Activated T-cell treated with anti-CD3 and anti-CD28 coated beads for 48 hours (primary cell): Measurements from ENCODE around the gene ZBTB9.

Experiments used
- DNase-seq: peaks from one replicate; pipeline ENCODE4 v3.0.0-alpha.2; 2020; ENCODE audit warnings: low read depth

The ZBTB9 gene

DNA sequence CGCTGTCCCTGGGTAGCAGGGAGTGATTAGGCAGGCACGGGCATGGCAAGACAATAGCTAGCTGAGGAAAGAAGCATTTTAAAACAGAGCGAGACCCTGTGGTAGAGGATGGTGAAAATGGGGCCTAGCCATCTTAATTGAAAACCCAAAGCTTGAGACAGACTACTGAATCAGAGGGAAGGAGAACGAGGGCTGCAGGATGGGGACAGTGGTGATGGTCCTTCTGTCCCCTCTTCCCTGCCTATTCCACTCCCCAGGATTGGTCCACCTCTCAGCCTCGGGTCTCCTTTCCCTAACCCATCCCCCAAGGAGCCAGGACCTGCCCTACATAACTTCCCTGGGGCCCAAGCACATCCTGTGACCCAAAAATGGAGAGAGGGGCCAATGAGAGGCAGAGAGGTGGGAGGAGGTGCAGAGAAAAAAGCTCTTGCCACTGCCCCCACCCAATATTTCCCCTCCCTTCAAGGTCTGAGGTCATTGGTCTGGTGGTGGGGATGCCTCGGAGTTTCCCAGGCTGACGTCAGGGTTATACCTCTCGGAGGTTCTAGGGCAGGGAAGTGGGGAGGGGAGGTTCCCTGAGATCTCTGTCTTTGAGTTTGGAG, 35.6 kb upstream of the ZBTB9 start:
- DNase-seq = no peak

DNA sequence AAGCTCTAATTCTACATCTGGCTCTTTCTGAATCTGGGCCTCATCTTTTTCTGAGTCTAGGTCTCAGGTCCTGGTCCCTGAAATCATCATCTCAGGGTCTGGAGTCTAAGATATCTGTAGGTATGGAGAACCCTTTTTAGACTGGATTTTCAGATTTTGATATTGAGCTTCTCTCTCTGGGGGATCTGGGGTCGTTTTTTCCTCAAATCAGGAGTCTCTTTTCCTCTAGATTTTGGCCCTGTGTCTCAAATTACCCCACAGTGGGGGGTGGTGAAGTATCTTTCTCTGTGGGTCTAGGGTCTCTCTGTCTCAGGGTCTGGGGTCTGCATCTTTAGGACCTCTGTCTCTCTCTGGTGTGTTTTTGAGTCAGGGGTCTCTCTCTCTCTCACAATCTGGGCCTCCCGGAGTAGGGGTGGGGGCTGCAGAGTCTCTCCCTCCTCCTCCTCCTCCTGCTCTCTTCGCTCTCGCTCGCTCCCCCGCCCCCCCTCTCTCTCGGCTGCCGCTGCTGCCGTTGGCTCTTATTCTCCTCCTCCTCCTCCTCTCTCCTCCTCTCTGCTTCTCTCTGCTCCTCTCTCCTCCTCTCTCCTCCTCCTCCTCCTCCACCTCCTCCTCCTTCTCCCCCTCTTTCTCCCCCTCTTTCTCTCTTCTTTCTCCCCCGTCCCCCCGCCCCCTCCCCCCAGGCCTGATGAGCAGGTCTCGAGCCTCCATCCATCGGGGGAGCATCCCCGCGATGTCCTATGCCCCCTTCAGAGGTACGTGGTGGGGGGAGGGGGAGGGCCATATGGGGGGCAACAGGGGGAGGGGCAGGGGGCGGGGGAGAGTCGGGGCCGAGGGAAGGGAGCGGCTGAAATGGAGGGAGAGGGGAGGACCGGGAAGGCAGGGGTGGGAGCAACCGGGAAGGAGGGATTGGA, 34.5 kb upstream of the ZBTB9 start, which contains the start of gene SYNGAP1:
Gene SYNGAP1, plus strand, starts transcription at position 486 of the 911 bp plus-strand sequence. Its CDS starts 200 bp downstream, at position 686.
- no peak for DNase-seq

DNA sequence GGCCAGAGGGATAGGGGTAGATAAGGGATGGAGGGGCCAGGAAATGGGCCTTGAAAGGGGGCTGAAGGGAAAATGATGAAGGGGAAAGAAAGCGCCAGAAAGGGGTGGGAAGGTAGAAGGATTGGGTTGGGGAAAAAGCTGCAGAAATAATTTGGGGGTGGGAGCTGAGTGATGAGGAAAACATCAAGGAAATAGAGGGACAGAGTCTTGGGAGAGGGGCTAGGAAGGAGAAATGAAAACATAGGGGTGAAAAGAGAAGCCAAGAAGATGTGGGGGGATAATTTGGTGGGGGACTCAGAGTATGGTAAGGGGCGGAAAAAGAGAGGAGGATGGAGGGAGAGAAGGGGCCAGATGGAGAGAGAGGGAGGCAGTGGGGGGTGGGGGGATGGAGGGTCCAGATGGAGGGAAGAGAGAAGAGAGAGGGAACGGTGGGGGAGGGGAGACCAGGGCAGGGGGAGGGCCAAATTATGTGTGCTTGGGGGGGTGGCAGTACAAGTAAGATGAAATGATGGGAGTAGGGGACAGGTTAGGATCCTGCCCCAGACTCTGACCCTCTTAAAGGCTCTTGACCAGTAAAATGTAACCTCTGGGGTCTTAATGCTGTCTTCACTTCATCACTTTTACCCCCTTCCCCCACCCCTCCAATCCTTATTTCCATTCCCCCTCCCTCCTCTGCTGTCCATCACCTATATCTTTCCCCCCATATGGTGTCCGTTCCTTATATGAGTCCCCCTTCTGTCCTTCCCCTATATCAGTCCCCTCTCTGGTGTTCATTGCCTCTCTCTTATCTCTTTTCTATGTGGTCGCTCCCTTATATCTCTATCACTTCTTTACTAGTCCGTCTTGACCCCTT, 33.7 kb upstream of the ZBTB9 start:
- no peak for DNase-seq

DNA sequence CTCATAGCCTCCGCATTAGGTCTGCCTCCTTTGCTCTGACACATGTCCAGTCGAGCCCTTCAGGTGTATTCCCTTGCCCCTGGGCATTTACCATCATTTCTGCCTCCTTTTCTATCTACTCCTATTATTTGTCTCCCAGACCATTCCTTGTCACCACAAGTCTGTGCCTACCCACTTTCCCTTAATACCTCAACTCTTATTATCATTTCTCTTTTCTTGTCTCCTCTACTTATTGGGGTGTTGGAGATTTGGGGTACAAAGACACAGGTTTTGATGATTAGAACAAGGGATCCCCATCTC, 33.1 kb upstream of the ZBTB9 start:
- DNase-seq = no peak

DNA sequence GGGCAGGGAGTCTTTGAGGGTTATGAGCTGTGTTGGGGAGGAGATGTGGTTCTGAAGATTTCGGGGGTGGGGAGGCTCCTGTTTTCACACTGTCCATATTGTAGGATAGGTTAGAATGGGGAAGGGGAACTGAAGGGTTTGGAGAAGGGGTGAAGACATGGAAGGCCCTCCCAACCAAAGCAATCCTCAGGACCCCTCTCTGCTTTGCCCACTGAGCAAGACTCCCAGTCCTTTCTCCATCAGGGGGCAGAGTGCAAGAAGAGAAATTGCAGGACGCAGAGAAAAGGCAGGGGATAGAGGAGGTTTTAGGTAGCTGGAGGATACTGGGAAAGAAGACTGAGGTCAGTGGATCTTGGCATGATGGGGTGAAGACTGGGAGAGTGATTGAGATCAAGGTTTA, 30.6 kb upstream of the ZBTB9 start:
- DNase-seq = no peak

DNA sequence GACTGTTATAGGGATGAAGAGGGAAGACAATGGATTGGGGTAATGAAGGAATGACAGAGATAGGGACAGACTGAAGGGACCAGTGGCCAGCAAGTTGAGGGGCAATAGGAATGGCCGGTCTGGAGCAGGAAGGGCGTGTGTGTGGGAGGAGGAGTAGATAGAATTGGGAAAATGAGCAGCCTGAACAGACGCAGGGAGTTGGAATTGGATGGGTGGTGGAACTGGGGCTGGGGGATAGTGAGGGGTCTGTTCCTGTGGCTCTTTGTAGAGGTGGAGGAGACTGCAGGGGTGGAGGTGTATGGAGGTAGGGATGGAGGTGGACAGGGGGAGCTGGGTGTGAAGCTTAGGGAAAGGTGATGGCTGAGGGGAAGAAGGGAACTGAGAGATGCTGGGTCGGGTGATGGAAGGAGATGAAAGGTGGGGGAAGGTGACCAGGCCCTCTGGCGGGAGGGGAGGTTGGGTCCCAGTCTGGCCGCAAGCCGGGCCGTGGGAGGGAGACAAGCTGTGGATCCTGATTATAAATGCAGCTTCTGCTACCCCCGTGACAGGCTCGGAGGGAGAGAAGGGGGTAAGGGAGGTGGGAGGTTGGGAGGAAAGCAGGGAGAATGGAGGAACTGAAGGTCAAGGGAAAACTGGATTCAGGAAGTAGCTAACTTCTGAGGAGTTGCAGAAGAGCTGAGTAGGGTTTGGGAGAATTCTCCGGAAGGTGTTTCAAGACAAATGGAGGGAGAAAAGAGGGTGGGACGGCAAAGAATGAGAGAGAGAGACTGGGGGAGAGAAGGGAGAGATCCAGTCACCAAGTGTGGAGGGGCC, 29.3 kb upstream of the ZBTB9 start:
- no peak for DNase-seq

DNA sequence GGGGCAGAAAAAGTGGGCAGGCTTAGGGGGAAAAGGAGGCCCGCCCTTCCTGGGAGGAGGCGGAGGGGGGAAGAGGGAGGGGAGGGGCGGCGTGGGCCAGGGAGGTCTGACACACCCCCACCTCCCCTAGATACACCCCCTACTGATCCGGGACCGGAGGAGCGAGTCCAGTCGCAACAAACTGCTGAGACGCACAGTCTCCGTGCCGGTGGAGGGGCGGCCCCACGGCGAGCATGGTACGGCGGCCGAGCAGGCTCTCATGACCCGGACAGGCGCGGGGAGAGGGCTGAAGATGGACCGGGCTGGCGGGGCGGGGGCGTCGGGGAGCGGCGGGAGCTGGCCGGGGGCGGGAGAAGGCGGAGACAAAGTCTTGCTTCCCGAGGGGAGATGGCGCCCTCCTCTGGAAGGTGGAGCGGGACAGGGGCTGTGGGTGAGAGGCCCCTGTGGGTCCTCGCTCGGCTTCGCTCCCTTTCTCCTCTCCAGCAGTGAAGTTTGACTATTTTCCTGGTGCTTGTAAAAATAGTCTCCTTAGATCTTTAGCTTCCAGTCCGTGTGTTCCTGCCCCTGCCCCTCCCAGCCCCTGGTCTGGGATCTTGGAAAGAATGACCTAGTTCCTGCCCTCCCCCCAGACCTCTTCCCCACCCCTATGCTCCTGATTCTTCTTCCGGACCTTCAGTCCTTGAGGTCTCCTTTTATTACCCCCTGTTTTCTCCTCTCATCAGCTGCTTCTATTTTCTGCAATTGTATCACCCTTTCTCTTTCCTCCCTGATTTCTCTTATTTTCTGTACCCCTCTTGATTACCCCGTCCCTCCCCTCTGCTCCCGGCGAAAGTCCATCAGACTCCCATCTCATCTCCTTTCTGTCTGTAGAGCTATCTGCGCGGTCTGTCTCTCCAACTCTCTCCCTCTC, 28.5 kb upstream of the ZBTB9 start:
- peak; percentile 80 for DNase-seq

DNA sequence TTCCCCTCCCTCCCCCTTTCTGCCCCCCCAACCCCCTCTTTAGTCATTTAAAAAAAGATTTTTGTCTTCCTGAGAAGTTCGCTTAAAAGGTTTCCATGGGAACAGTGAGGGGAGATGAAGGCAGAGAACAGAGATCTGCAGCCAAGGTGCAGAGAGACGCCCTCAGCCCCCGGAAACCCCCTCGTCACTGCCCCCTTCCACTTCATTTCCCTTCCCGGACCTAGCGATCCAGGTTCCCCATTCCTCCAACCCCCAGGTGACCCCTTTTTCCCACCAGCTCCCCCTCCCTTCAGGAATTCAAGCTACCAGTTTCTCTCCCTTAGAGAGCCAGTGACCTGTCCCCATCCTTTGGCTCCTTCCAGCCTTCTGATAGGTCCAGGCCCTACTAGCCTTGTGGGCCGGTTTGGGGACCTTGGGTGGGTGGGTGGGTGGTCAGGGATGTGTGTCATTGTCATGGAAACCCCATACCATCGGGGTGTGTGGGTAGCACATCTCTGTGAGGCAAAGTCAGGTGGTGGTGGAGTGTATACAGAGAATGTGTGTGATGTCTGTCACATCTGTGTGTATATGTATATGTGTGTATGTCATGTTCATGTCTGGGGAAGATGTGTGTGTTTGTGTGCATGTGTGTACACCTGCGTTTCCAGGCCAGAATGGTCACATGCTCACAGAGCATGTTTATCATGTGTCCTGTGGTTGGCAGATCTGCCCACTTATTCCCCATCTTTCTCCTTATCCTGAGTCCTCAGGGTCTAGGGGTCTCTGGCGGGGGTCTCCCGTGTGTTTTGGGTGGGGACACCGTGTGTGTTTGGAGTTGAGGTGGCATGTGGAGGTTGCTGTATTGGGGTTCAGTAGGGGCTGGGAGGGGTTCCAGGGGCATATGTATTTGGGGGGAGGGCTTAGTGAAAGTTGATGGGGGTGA, 27.5 kb upstream of the ZBTB9 start:
- no peak for DNase-seq

DNA sequence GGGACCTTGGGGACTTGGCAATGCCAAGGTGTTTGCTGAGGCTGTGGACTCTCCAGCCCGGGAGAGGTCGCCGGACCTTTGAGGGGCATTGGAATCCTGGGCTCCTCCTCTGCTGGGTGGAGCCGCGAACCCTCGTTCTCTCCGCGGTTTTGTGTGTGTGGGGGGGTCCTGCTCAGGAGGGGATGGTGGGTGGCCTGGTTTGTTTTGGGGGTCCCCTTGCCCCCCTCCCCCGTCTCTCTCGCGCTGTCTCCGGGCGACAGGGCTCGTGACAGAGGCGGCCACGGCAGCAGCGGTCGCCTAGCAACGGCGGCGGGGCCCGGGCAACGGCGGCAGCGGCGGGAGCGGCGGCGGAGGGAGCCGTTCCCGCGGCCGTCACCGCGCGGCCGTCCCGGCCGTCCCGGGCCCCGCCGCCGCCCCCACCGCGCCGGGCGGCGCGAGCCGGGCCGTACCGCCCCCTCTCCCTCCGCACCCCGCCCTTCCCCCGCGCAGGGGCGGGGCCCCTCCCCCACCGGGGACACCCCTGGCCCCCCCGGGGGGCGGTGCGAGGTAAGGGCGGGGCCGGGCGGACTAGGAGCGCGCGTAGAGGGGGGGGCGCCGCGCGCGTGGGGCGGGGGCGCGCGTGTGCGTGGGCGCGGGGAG, 26.7 kb upstream of the ZBTB9 start:
- DNase-seq = peak; percentile 51

DNA sequence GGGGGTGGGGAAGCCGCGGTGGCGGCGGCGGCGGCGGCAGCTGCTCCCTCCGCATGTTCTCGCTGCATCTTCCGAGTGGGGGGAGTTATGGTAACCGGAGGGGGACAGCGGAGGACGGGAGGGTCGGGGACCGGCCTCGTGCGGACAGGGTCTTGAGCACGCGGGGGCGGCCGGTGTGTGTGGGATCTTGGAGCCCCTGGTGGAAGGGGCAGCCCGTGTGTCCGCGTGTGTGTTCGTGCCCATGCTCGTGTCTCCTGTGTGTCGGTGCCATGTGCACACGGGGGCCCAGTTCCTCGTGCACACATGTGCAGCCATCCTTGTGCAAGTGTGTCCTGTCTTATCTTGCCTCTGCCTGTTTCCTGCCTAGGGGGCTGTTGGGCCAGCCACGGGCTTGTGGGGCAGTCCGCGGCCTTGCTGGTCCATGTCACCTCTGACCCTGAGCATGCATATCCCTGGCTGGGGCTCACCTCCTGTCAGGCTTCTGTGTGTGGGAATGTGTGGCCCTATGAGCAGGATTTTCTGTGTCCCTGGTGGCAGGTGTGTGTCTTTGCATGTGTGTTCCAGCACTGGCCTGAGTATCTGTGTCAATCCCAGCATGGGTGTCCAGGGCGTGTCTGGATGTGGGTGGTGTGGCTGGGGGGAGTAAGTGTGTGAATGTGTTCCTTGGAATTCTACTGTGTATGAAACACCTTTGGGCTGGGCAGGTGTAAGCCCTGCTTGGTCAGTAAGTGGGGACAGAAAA, 26.0 kb upstream of the ZBTB9 start:
- no peak for DNase-seq

DNA sequence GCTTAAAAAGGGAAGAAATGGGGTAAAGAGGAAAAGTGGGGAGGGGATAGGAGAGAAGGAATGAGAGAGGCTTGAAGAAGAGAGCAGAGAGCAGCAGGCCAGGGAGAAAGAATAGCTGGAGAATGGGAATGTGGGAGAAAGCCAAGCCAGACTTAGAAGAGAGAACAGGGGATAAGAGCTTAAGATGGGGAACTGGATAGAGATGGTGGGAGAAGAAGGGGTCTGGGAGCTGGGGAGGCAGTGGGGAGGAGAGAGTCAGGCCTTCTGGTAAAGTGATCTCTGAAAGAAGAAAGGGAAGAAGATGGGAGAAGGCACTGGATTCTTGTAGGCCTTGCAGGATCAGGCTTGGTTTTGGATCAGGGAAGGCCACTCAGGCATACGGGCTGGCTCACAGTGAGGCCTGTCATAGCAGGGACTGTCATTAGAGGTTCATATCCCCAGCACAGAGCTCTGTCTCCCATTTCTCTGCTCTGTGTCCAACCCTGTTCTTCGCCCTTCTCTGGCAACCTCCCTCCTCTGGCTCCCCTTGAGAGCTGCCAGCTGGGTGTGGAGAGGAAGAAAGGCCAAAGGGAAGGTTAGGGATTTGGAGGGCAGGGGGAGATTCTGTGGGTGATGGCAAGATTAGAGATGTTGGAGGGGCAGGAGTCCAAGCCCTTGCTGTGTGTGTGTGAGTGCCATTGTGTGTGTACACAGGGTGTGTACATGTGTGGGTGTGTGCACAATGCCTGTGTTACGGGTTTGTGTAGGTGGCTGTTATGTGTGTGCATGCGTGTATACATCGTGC, 25.2 kb upstream of the ZBTB9 start:
- no peak for DNase-seq

DNA sequence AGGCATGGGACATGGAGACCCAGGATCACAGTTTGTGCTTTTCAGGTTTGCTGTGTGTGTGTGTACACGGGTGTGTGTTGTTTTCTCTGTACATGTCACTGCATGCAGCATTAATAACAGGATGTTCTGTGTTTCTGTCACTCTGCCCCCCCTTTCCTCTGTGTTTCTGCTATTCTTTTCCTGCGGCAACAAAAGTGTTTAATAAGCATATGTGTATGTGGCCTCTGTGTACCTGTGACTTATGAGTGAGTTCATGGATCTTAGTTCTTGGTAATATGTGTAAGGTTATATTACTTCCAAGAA, 24.7 kb upstream of the ZBTB9 start:
- DNase-seq = no peak

DNA sequence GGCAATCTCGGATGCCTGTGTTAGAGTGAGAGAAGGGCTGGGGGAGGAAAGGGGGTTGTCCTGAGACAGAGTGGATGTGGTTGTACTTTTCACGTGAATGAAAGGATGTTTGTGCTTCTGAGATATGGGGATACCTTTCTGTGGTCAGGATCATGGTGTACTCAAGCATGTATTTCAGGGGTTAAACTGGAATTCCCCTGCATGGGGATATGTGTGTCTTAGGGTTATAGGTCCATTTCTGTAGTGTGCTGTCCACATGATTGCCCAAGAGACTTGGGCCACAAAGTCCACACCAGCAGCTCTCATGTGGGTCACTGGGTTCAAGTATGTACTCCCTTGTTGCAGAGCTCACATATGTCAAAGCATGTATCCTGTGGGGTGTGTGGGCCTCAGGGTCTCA, 24.0 kb upstream of the ZBTB9 start:
- DNase-seq = no peak

DNA sequence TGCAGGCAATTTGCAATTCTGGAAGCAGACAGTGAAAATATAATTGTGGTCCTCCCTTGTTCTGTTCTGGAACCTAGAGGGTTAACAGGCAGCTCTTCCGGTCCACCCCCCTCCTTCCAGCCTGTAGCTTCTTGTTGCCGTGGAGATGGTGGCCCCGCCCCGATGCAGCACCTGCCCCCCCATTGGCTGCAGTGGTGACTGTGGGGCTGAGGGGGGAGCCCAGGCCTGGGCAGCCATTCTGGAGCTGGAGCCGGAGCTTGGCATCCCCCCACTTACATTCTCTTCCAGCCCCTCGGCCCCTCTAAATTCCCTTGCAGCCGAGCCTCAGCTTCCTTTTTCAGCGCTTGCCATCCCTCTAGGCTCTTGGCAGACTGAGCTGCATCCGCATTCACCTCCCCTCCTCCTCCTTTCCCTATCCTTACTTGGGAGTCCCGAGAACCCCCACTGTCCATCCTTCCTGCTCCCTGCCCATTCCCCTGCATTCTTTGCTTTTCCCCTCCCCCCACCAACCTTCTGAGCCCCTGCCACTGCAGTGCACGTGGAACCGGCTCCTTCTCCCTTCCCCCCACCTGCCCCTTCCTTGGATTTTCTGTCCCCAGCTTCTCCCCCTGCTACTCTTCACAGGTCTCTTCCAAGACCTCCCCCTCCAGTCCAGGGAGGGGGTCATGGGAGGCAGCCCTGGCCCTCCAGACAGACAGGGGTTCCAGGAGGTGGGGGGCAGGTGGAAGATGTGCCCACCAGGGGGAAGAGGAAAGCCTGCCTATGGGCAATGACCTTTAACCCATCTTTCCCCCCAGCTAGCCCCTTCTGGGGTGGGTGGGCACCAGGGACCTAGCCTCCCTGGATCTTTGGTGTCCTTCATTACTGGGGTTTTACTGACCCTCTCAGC, 23.1 kb upstream of the ZBTB9 start:
- DNase-seq = peak; percentile 73

DNA sequence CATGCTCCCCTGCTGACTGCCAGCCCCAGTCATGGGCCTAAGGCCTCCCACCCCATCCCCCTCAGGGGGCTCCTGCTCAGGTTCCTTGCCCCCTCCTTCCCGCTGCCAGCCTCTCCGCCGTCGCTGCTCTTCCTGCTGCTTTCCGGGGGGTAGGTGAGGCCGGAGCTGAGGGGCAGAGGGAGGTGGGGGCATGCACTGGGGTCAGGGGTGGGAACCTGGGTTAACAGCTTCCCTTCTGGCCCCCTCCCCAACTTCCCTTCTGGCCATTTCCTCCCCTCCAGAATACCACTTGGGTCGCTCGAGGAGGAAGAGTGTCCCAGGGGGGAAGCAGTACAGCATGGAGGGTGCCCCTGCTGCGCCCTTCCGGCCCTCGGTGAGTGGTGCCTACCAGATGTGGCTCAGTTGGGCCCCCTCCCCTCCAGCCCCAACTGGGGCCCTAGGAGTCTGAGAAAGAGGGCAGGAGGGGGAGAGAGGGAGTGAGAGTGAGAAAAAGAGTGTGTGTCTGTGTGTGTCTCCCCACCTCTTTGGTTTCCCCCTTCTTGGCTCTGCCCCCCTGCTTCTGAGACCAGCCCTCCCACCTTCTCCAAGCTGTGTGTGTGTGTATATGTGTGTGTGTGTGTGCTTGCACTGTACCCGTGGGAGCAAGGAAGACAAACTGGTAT, 22.4 kb upstream of the ZBTB9 start:
- no peak for DNase-seq

DNA sequence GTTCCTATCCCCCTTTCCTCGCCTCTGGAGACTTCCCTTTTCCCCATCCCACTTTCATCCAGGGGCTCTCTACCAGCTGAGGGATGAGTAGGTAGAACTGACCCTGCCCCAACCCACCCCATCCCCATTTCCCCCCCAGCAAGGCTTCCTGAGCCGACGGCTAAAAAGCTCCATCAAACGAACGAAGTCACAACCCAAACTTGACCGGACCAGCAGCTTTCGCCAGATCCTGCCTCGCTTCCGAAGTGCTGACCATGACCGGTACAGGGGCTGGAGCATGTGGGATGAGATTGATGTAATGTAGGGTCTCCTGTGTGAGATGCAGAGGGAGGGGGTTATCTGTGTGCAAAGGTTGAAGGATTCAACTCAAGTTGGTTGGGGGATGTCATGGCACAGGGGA, 21.8 kb upstream of the ZBTB9 start:
- DNase-seq = no peak
